Hepatocyte (in vitro differentiated cells): ENCODE data around the gene AMY2A.
"Not testable (repeated sequence)": the region's sequence is repeated elsewhere in the genome, so short reads cannot be mapped to it uniquely, and the experiment has no call there.

Experiments
- CTCF ChIP-seq: fragments of 200-600 bp; sonication (generic); IDR thresholded peaks from 2 replicates; pipeline ENCODE4 v1.5.1; 2016; ENCODE audit warnings: antibody characterized with exemption, mild to moderate bottlenecking; ENCODE audit not compliant: poor library complexity
- EZH2 ChIP-seq: fragments of 200-600 bp; sonication (generic); IDR thresholded peaks from 2 replicates; pipeline ENCODE4 v1.6.1; 2016; ENCODE audit warnings: antibody characterized with exemption, mild to moderate bottlenecking, borderline replicate concordance
- EZH2phosphoT487 ChIP-seq: fragments of 200-600 bp; sonication (generic); IDR thresholded peaks from one replicate; pipeline ENCODE4 v1.6.1; 2018; ENCODE audit warnings: antibody characterized with exemption, mild to moderate bottlenecking, low read depth, moderate library complexity; ENCODE audit not compliant: unreplicated experiment, severe bottlenecking

- not testable (repeated sequence) for TF ChIP-seq CTCF, EZH2, EZH2phosphoT487
Measured at GRCh38 chr1:103650305-103650704, 33.1 kb downstream of the AMY2A start.
